HepG2 (cell line): ENCODE data around the gene APOC3. TPM values are rescaled to one million over a fixed set of nuclear protein-coding genes. Genes with fewer than 3 reads are reported as not detected.

Source experiments
- CCAR2 ChIP-seq: fragments of 200-400 bp; formaldehyde crosslinking; optimal IDR thresholded peaks from 2 replicates; pipeline ENCODE3; 2018; ENCODE audit warnings: low read depth, mild to moderate bottlenecking, low read length, moderate library complexity
- EHMT2 ChIP-seq: fragments of 200-600 bp; sonication (generic); IDR thresholded peaks from 2 replicates; pipeline ENCODE4 v1.7.0; 2017; ENCODE audit warnings: antibody characterized with exemption, low read depth, low read length, borderline replicate concordance
- HDAC2 ChIP-seq: sonication (generic); formaldehyde crosslinking; IDR thresholded peaks from 2 replicates; pipeline ENCODE4 v1.4.0; 2020; ENCODE audit warnings: missing genetic modification reagents
- HMGXB3 ChIP-seq: sonication (generic); formaldehyde crosslinking; IDR thresholded peaks from 2 replicates; pipeline ENCODE4 v1.4.0; 2020; ENCODE audit warnings: missing genetic modification reagents, borderline replicate concordance
- HOMEZ ChIP-seq: IDR thresholded peaks from 2 replicates; pipeline ENCODE4 v1.6.1; 2016; ENCODE audit warnings: low read depth
- IRX3 ChIP-seq: sonication (generic); formaldehyde crosslinking; IDR thresholded peaks from 2 replicates; pipeline ENCODE4 v1.8.1; 2023; ENCODE audit warnings: mild to moderate bottlenecking, low read depth, missing genetic modification reagents, borderline replicate concordance
- NFKBIZ ChIP-seq: IDR thresholded peaks from 2 replicates; pipeline ENCODE4 v1.6.1; 2018; ENCODE audit warnings: missing genetic modification reagents, missing compliant biosample characterization
- SALL1 ChIP-seq: sonication (generic); formaldehyde crosslinking; IDR thresholded peaks from 2 replicates; pipeline ENCODE4 v1.8.0; 2022; ENCODE audit warnings: mild to moderate bottlenecking, missing genetic modification reagents
- ZBTB46 ChIP-seq: sonication (generic); formaldehyde crosslinking; IDR thresholded peaks from 2 replicates; pipeline ENCODE4 v1.4.0; 2020; ENCODE audit warnings: mild to moderate bottlenecking, missing genetic modification reagents, borderline replicate concordance
- ZFAT ChIP-seq: sonication (generic); formaldehyde crosslinking; conservative IDR thresholded peaks from 2 replicates; pipeline ENCODE4 v1.8.1; 2023; ENCODE audit warnings: missing genetic modification reagents, inconsistent platforms
- ZFP90 ChIP-seq: sonication (generic); formaldehyde crosslinking; IDR thresholded peaks from 2 replicates; pipeline ENCODE4 v1.8.0; 2022; ENCODE audit warnings: missing genetic modification reagents, mild to moderate bottlenecking, inconsistent platforms, borderline replicate concordance
- ZMAT5 ChIP-seq: sonication (generic); formaldehyde crosslinking; IDR thresholded peaks from 2 replicates; pipeline ENCODE4 v1.5.0; 2020; ENCODE audit warnings: mild to moderate bottlenecking, low read depth, missing genetic modification reagents, borderline replicate concordance
- ZNF263 ChIP-seq: sonication (generic); formaldehyde crosslinking; IDR thresholded peaks from 2 replicates; pipeline ENCODE4 v1.4.0; 2020; ENCODE audit warnings: missing genetic modification reagents
- ZNF3 ChIP-seq: IDR thresholded peaks from 2 replicates; pipeline ENCODE4 v1.7.0; 2017; ENCODE audit warnings: inconsistent platforms
- ZNF329 ChIP-seq: sonication (generic); formaldehyde crosslinking; IDR thresholded peaks from 2 replicates; pipeline ENCODE4 v1.9.0; 2021; ENCODE audit warnings: low read depth, mild to moderate bottlenecking, missing genetic modification reagents
- ZNF331 ChIP-seq: sonication (generic); formaldehyde crosslinking; IDR thresholded peaks from 2 replicates; pipeline ENCODE4 v1.4.0; 2020; ENCODE audit warnings: missing genetic modification reagents
- ZNF513 ChIP-seq: sonication (generic); formaldehyde crosslinking; conservative IDR thresholded peaks from 2 replicates; pipeline ENCODE4 v1.5.0; 2020; ENCODE audit warnings: missing genetic modification reagents
- ZNF629 ChIP-seq: sonication (generic); formaldehyde crosslinking; conservative IDR thresholded peaks from 2 replicates; pipeline ENCODE4 v1.5.0; 2020; ENCODE audit warnings: missing genetic modification reagents
- ZSCAN9 ChIP-seq: IDR thresholded peaks from 2 replicates; pipeline ENCODE4 v1.6.1; 2016; ENCODE audit warnings: borderline replicate concordance
- ZZZ3 ChIP-seq: sonication (generic); formaldehyde crosslinking; IDR thresholded peaks from 2 replicates; pipeline ENCODE4 v1.4.0; 2020; ENCODE audit warnings: missing genetic modification reagents, mild to moderate bottlenecking, borderline replicate concordance
- polyA plus RNA-seq, 8 experiments: library from polyadenylated mRNA; depleted of rRNA in 3 of 8; stranded (reverse) in 7 of 8; unstranded in 1 of 8; fragments of >200 nt; fragmentation: Illumina TruSeq in 4 of 8; extraction: Trizol in 4 of 8; gene quantifications; 2 replicates each; pipeline versions ENCODE4 v1.2.1 to v1.2.3, GENCODE V29; 2011 to 2016; ENCODE audit warnings: low read depth in 4 of 8, missing spikeins in 1 of 8, mixed read lengths in 1 of 8; ENCODE audit not compliant: insufficient read depth in 1 of 8
- total RNA-seq, 5 experiments: library from RNA; depleted of rRNA; stranded (reverse); fragments of >200 nt; fragmentation: Illumina TruSeq; extraction: Trizol; gene quantifications; 2 replicates each; pipeline ENCODE4 v1.2.3, GENCODE V29; 2016; ENCODE audit warnings: low read depth in 1 of 5

The APOC3 gene
- total and polyA plus RNA-seq, 2 of the 13 experiments (the other 11 are each of a cell fraction or from before 2014, with no cell fraction given): 314 to 687 TPM

GRCh38 chr11:116833816-116834534 lies 4.3 kb downstream of the APOC3 start (continued):
- TF ChIP-seq HMGXB3 (CRISPR knock-in tag): 0 out of 2 replicates have a peak, but pooled peaks have one; percentile 47
- no peak for TF ChIP-seq ZMAT5 (CRISPR knock-in tag)
- TF ChIP-seq SALL1 (CRISPR knock-in tag): peak; percentile 92
- peak; percentile 73 for TF ChIP-seq IRX3 (CRISPR knock-in tag)
- TF ChIP-seq ZNF329: peak; percentile 51; the same call in 1 of the 2 replicates
- peak; percentile 76 for TF ChIP-seq ZNF331
- TF ChIP-seq ZNF3: peak; percentile 17; the same call in 1 of the 2 replicates
- peak; percentile 70; the same call in 1 of the 2 replicates for TF ChIP-seq HDAC2
- TF ChIP-seq ZSCAN9 (CRISPR knock-in tag): 0 out of 2 replicates have a peak, but pooled peaks have one; percentile 69
- no peak for TF ChIP-seq HOMEZ (CRISPR knock-in tag)
- TF ChIP-seq ZNF513 (CRISPR knock-in tag): no peak
- no peak for TF ChIP-seq EHMT2
- TF ChIP-seq ZZZ3 (CRISPR knock-in tag): no peak
- peak; percentile 69; the same call in 1 of the 2 replicates for TF ChIP-seq ZNF629
- 0 out of 2 replicates have a peak, but pooled peaks have one; percentile 4 for TF ChIP-seq ZNF263 (CRISPR knock-in tag)
- TF ChIP-seq CCAR2: no peak
- TF ChIP-seq ZFP90 (CRISPR knock-in tag): 0 out of 2 replicates have a peak, but pooled peaks have one; percentile 9
- TF ChIP-seq ZFAT: no peak
- TF ChIP-seq ZBTB46: no peak
- TF ChIP-seq NFKBIZ (CRISPR knock-in tag): no peak
